HepG2 (cell line): Measurements from ENCODE around the gene BARX2. TPM values are rescaled to one million over a fixed set of nuclear protein-coding genes. Genes with fewer than 3 reads are reported as not detected.

Experiments
- ATAC-seq: fragments of 200-7000 bp; cut with Tn5 transposase; 3 replicates; pipeline ENCODE4 v1.9.1; 2020; ENCODE audit warnings: mild to moderate bottlenecking, moderate library complexity
- BruUV-seq: library from RNA; stranded (reverse); fragments of 400-500 nt; replicated peaks from 2 replicates; lab custom pipeline; 2021; lab: Mats Ljungman, UMichigan
- CTCF ChIA-PET: fragments of 300-600 bp; formaldehyde crosslinking; extraction: SDS; loops from one replicate; lab custom pipeline; 2021; ENCODE audit warnings: low total read pairs, inconsistent platforms, low intra/inter-chr PET ratio; lab: Yijun Ruan, JAX
- POLR2A ChIA-PET: fragments of 350-600 bp; sonication (Branson Sonifier 250); formaldehyde crosslinking; loops from one replicate; lab custom pipeline; 2020; ENCODE audit warnings: antibody characterized with exemption, inconsistent platforms; lab: Yijun Ruan, JAX
- DNase-seq: peaks from one replicate; pipeline ENCODE4 v3.0.0-alpha.2; 2015; ENCODE audit warnings: low spot score
- FAIRE-seq: peaks from 3 replicates; lab custom pipeline; 2011; peaks lifted over from hg19 to GRCh38; lab: Jason Lieb, UNC
- H2AFZ ChIP-seq: one replicate; pipeline ENCODE4 v1.6.1; 2011; ENCODE audit warnings: low read length, inconsistent platforms
- H3K27ac ChIP-seq: fragments of 300-600 bp; 3 replicates; pipeline ENCODE4 v1.8.0; 2011; ENCODE audit warnings: mixed run types, mild to moderate bottlenecking, mixed read lengths, low read length, inconsistent platforms; ENCODE audit not compliant: insufficient read depth; ENCODE audit errors: extremely low read length
- H3K27me3 ChIP-seq, 2 experiments: fragments of 200-600 bp in 1 of 2; 2 replicates in 1 of 2; 3 replicates in 1 of 2; pipeline versions ENCODE4 v1.6.0 to v1.8.0; 2011; ENCODE audit warnings: low read length in 2 of 2, mild to moderate bottlenecking in 2 of 2, moderate library complexity in 2 of 2, inconsistent platforms in 1 of 2; ENCODE audit not compliant: insufficient read depth in 2 of 2, control insufficient read depth in 1 of 2
- H3K36me3 ChIP-seq, 2 experiments: fragments of 200-600 bp in 1 of 2; replicated peaks in 1 of 2; 2 replicates in 1 of 2; 3 replicates in 1 of 2; pipeline versions ENCODE4 v1.5.1 to v1.8.0; 2011; ENCODE audit warnings: low read length in 2 of 2, inconsistent platforms in 1 of 2; ENCODE audit not compliant: insufficient read depth in 2 of 2, control insufficient read depth in 1 of 2
- H3K4me1 ChIP-seq: 2 replicates; pipeline ENCODE4 v1.5.1; 2012; ENCODE audit warnings: low read length, inconsistent platforms; ENCODE audit not compliant: insufficient read depth
- H3K4me2 ChIP-seq: 2 replicates; pipeline ENCODE4 v1.6.0; 2011; ENCODE audit warnings: low read depth, low read length, inconsistent platforms
- H3K4me3 ChIP-seq, 3 experiments: fragments of 200-600 bp in 1 of 3; sonication (generic), shearing (Covaris generic) in 1 of 3; replicated peaks in 1 of 3; 2 replicates each; pipeline ENCODE4 v1.5.1; 2011 to 2016; ENCODE audit warnings: low read length in 3 of 3, inconsistent platforms in 2 of 3, low read depth in 2 of 3, mild to moderate bottlenecking in 2 of 3, control low read depth in 1 of 3, mixed read lengths in 1 of 3; ENCODE audit not compliant: insufficient read depth in 1 of 3
- H3K79me2 ChIP-seq: one replicate; pipeline ENCODE4 v1.6.1; 2011; ENCODE audit warnings: low read length, inconsistent platforms; ENCODE audit not compliant: insufficient read depth
- H3K9ac ChIP-seq: 2 replicates; pipeline ENCODE4 v1.6.0; 2011; ENCODE audit warnings: mild to moderate bottlenecking, low read depth, low read length, inconsistent platforms; ENCODE audit not compliant: insufficient read depth
- H3K9me3 ChIP-seq: 2 replicates; pipeline ENCODE4 v1.5.1; 2012; ENCODE audit warnings: mild to moderate bottlenecking, low read length
- H4K20me1 ChIP-seq: 2 replicates; pipeline ENCODE4 v1.6.0; 2011; ENCODE audit warnings: inconsistent platforms, mild to moderate bottlenecking, low read length, moderate library complexity; ENCODE audit not compliant: insufficient read depth
- HNRNPUL1 ChIP-seq: fragments of 200-400 bp; formaldehyde crosslinking; IDR thresholded peaks from 2 replicates; pipeline ENCODE4 v1.6.1; 2017; ENCODE audit warnings: low read depth, mild to moderate bottlenecking, low read length, moderate library complexity
- NFE2 ChIP-seq: sonication (generic); formaldehyde crosslinking; IDR thresholded peaks from 2 replicates; pipeline ENCODE4 v1.4.0; 2020; ENCODE audit warnings: missing genetic modification reagents
- WIZ ChIP-seq: sonication (generic); formaldehyde crosslinking; IDR thresholded peaks from 2 replicates; pipeline ENCODE4 v1.5.1; 2020; ENCODE audit warnings: mild to moderate bottlenecking, missing genetic modification reagents
- ZNF879 ChIP-seq: sonication (generic); formaldehyde crosslinking; IDR thresholded peaks from 2 replicates; pipeline ENCODE4 v1.8.1; 2023; ENCODE audit warnings: missing genetic modification reagents
- ZSCAN29 ChIP-seq: sonication (generic); formaldehyde crosslinking; conservative IDR thresholded peaks from 2 replicates; pipeline ENCODE4 v1.4.0; 2020; ENCODE audit warnings: mild to moderate bottlenecking, missing genetic modification reagents
- WGBS: methylation state at CpG from one replicate; pipeline ENCODE4 v1.1.6; 2017; ENCODE audit warnings: low lambda C conversion rate; 5-methylcytosine and 5-hydroxymethylcytosine counted together
- in situ Hi-C: cut with HindIII; loops from 2 replicates; pipeline ENCODE4 v1.10.0; 2017; ENCODE audit warnings: low pct_unique_long_range_greater_than_20kb; ENCODE audit not compliant: extremely low pct_ligation_motif_present
- intact Hi-C: fragments of 100-400 bp; cut with micrococcal nuclease; formaldehyde crosslinking; loops from one replicate; pipeline ENCODE4 v1.10.0; 2022; ENCODE audit not compliant: unreplicated experiment
- polyA plus RNA-seq, 8 experiments: library from polyadenylated mRNA; depleted of rRNA in 3 of 8; stranded (reverse) in 7 of 8; unstranded in 1 of 8; fragments of >200 nt; fragmentation: Illumina TruSeq in 4 of 8; extraction: Trizol in 4 of 8; gene quantifications; 2 replicates each; pipeline versions ENCODE4 v1.2.1 to v1.2.3, GENCODE V29; 2011 to 2016; ENCODE audit warnings: low read depth in 4 of 8, missing spikeins in 1 of 8, mixed read lengths in 1 of 8; ENCODE audit not compliant: insufficient read depth in 1 of 8
- total RNA-seq, 5 experiments: library from RNA; depleted of rRNA; stranded (reverse); fragments of >200 nt; fragmentation: Illumina TruSeq; extraction: Trizol; gene quantifications; 2 replicates each; pipeline ENCODE4 v1.2.3, GENCODE V29; 2016; ENCODE audit warnings: low read depth in 1 of 5
- TF ChIP-seq, protein P1 (sequence below): sonication (generic); formaldehyde crosslinking; conservative IDR thresholded peaks from 2 replicates; pipeline ENCODE4 v1.8.0; 2022; ENCODE audit warnings: low read depth, missing genetic modification reagents
- TF ChIP-seq, protein P2 (sequence below): sonication (generic); formaldehyde crosslinking; IDR thresholded peaks from 2 replicates; pipeline ENCODE4 v1.4.0; 2020; ENCODE audit warnings: missing genetic modification reagents
- TF ChIP-seq, protein P3 (sequence below), 2 experiments: IDR thresholded peaks; 2 replicates each; pipeline ENCODE4 v1.6.1; 2011 to 2012; ENCODE audit warnings: low read length in 2 of 2, borderline replicate concordance in 1 of 2, low read depth in 1 of 2, mild to moderate bottlenecking in 1 of 2, moderate library complexity in 1 of 2

Gene BARX2
- total and polyA plus RNA-seq, 2 of the 13 experiments (the other 11 are each of a cell fraction or from before 2014, with no cell fraction given) = not detected

DNA sequence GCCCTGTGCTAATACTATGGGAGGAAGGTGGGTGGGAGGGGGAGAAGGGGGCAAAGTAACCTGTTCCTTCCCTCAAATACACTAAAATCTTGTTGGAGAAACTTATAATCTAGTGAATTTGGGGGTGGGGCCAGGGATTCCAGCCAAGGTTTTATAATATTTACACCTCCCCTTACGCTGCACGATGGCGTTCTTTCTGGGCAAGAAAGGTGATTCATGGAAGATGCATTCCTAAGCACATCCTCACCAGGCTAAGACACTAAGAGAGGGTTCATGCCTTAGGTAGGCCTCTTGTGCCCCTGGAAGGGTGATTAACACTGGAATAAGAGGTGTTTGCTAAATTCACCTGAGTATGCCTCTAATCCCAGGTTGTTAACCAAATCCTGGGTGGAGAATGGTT lies 82.6 kb downstream of the BARX2 start:
- intact Hi-C loops = no loop called here
- POLR2A ChIA-PET = no interaction called here
- no peak overlapping the region for H3K4me3 ChIP-seq
- FAIRE-seq = no peak
- H3K4me1 ChIP-seq = peaks cover 20% of the 10 kb centered on the region
- H3K9ac ChIP-seq = no peak overlapping the region
- H3K27ac ChIP-seq = no peak overlapping the region
- no peak for DNase-seq
- peaks cover 1 to 24% of the 10 kb centered on the region in 2 experiments; a peak in 4 of 5 replicates for H3K27me3 ChIP-seq
- no peaks in the 10 kb centered on the region for H3K9me3 ChIP-seq
- TF ChIP-seq, protein P1, sequence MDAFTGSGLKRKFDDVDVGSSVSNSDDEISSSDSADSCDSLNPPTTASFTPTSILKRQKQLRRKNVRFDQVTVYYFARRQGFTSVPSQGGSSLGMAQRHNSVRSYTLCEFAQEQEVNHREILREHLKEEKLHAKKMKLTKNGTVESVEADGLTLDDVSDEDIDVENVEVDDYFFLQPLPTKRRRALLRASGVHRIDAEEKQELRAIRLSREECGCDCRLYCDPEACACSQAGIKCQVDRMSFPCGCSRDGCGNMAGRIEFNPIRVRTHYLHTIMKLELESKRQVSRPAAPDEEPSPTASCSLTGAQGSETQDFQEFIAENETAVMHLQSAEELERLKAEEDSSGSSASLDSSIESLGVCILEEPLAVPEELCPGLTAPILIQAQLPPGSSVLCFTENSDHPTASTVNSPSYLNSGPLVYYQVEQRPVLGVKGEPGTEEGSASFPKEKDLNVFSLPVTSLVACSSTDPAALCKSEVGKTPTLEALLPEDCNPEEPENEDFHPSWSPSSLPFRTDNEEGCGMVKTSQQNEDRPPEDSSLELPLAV (CRISPR knock-in tag) = no peak
- no peak for TF ChIP-seq HNRNPUL1
- TF ChIP-seq WIZ (CRISPR knock-in tag) = no peak
- TF ChIP-seq, protein P2, sequence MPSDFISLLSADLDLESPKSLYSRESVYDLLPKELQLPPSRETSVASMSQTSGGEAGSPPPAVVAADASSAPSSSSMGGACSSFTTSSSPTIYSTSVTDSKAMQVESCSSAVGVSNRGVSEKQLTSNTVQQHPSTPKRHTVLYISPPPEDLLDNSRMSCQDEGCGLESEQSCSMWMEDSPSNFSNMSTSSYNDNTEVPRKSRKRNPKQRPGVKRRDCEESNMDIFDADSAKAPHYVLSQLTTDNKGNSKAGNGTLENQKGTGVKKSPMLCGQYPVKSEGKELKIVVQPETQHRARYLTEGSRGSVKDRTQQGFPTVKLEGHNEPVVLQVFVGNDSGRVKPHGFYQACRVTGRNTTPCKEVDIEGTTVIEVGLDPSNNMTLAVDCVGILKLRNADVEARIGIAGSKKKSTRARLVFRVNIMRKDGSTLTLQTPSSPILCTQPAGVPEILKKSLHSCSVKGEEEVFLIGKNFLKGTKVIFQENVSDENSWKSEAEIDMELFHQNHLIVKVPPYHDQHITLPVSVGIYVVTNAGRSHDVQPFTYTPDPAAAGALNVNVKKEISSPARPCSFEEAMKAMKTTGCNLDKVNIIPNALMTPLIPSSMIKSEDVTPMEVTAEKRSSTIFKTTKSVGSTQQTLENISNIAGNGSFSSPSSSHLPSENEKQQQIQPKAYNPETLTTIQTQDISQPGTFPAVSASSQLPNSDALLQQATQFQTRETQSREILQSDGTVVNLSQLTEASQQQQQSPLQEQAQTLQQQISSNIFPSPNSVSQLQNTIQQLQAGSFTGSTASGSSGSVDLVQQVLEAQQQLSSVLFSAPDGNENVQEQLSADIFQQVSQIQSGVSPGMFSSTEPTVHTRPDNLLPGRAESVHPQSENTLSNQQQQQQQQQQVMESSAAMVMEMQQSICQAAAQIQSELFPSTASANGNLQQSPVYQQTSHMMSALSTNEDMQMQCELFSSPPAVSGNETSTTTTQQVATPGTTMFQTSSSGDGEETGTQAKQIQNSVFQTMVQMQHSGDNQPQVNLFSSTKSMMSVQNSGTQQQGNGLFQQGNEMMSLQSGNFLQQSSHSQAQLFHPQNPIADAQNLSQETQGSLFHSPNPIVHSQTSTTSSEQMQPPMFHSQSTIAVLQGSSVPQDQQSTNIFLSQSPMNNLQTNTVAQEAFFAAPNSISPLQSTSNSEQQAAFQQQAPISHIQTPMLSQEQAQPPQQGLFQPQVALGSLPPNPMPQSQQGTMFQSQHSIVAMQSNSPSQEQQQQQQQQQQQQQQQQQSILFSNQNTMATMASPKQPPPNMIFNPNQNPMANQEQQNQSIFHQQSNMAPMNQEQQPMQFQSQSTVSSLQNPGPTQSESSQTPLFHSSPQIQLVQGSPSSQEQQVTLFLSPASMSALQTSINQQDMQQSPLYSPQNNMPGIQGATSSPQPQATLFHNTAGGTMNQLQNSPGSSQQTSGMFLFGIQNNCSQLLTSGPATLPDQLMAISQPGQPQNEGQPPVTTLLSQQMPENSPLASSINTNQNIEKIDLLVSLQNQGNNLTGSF = no peak
- TF ChIP-seq ZSCAN29 = no peak
- TF ChIP-seq, protein P3, sequence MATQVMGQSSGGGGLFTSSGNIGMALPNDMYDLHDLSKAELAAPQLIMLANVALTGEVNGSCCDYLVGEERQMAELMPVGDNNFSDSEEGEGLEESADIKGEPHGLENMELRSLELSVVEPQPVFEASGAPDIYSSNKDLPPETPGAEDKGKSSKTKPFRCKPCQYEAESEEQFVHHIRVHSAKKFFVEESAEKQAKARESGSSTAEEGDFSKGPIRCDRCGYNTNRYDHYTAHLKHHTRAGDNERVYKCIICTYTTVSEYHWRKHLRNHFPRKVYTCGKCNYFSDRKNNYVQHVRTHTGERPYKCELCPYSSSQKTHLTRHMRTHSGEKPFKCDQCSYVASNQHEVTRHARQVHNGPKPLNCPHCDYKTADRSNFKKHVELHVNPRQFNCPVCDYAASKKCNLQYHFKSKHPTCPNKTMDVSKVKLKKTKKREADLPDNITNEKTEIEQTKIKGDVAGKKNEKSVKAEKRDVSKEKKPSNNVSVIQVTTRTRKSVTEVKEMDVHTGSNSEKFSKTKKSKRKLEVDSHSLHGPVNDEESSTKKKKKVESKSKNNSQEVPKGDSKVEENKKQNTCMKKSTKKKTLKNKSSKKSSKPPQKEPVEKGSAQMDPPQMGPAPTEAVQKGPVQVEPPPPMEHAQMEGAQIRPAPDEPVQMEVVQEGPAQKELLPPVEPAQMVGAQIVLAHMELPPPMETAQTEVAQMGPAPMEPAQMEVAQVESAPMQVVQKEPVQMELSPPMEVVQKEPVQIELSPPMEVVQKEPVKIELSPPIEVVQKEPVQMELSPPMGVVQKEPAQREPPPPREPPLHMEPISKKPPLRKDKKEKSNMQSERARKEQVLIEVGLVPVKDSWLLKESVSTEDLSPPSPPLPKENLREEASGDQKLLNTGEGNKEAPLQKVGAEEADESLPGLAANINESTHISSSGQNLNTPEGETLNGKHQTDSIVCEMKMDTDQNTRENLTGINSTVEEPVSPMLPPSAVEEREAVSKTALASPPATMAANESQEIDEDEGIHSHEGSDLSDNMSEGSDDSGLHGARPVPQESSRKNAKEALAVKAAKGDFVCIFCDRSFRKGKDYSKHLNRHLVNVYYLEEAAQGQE (IDR thresholded peaks at IDR 0.05; ENCODE audit: borderline replicate concordance in 1 of 2, low read depth in 1 of 2, low read length in 2 of 2) = no peak
- TF ChIP-seq NFE2 (CRISPR knock-in tag) = no peak
- no peak for TF ChIP-seq ZNF879 (CRISPR knock-in tag)
- no peaks in the 10 kb centered on the region for H3K79me2 ChIP-seq
- H3K36me3 ChIP-seq = no peaks in the 10 kb centered on the region
- no peak for ATAC-seq
- no peak overlapping the region for H2AFZ ChIP-seq
- H4K20me1 ChIP-seq = no peaks in the 10 kb centered on the region
- H3K4me2 ChIP-seq = no peak overlapping the region
- CTCF ChIA-PET = no interaction called here
- no TSS peak for BruUV-seq
- 75% methylated on average over 3 of the region's 3 CpGs for WGBS
- in situ Hi-C loops = no loop called here
